HEK293T (cell line): ENCODE results near the gene FOXN1.

ENCODE experiments used
- ELF4 ChIP-seq: fragments of 450-650 bp; IDR thresholded peaks from 2 replicates; pipeline ENCODE4 v1.6.1; 2017; ENCODE audit warnings: antibody characterized with exemption
- FOXK2 ChIP-seq: fragments of 450-650 bp; IDR thresholded peaks from 2 replicates; pipeline ENCODE4 v1.6.1; 2016; ENCODE audit warnings: mild to moderate bottlenecking
- FOXM1 ChIP-seq: fragments of 450-650 bp; IDR thresholded peaks from 2 replicates; pipeline ENCODE4 v1.6.1; 2017; ENCODE audit warnings: mild to moderate bottlenecking, borderline replicate concordance
- L3MBTL2 ChIP-seq: fragments of 450-650 bp; conservative IDR thresholded peaks from 2 replicates; pipeline ENCODE4 v1.6.1; 2016; ENCODE audit warnings: mild to moderate bottlenecking
- SP1 ChIP-seq: fragments of 450-650 bp; IDR thresholded peaks from 2 replicates; pipeline ENCODE4 v1.6.1; 2017
- SUZ12 ChIP-seq: fragments of 450-650 bp; IDR thresholded peaks from 2 replicates; pipeline ENCODE4 v1.6.1; 2016; ENCODE audit warnings: mild to moderate bottlenecking

GRCh38 chr17:28500712-28501379, 5.3 kb upstream of the FOXN1 start:
- TF ChIP-seq L3MBTL2 (no peak), SP1 (no peak), FOXK2 (no peak), SUZ12 (no peak), FOXM1 (no peak), ELF4 (no peak)
